Activated T-cell treated with anti-CD3 and anti-CD28 coated beads, Interleukin-2, amount 50 U/mL, for 24 hours (primary cell): ENCODE results near the gene RIMKLB.

Experiments used
- DNase-seq: peaks from one replicate; pipeline ENCODE4 v3.0.0-alpha.2; 2020
- H3K27ac Mint-ChIP-seq: 2 replicates; pipeline ENCODE4 v1.8.0; 2020; ENCODE audit warnings: mild to moderate bottlenecking, mixed read lengths
- H3K27me3 Mint-ChIP-seq: 2 replicates; pipeline ENCODE4 v1.8.0; 2020; ENCODE audit warnings: mixed read lengths
- H3K36me3 Mint-ChIP-seq: 2 replicates; pipeline ENCODE4 v1.8.0; 2020; ENCODE audit warnings: low read depth, mixed read lengths
- H3K4me1 Mint-ChIP-seq: 2 replicates; pipeline ENCODE4 v1.8.0; 2020; ENCODE audit warnings: low read depth, mixed read lengths
- H3K4me3 Mint-ChIP-seq: 2 replicates; pipeline ENCODE4 v1.8.0; 2020; ENCODE audit warnings: mild to moderate bottlenecking, moderate library complexity, mixed read lengths
- H3K9me3 Mint-ChIP-seq: 2 replicates; pipeline ENCODE4 v1.8.0; 2020; ENCODE audit warnings: mixed read lengths

RIMKLB gene, protein sequence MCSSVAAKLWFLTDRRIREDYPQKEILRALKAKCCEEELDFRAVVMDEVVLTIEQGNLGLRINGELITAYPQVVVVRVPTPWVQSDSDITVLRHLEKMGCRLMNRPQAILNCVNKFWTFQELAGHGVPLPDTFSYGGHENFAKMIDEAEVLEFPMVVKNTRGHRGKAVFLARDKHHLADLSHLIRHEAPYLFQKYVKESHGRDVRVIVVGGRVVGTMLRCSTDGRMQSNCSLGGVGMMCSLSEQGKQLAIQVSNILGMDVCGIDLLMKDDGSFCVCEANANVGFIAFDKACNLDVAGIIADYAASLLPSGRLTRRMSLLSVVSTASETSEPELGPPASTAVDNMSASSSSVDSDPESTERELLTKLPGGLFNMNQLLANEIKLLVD

DNA sequence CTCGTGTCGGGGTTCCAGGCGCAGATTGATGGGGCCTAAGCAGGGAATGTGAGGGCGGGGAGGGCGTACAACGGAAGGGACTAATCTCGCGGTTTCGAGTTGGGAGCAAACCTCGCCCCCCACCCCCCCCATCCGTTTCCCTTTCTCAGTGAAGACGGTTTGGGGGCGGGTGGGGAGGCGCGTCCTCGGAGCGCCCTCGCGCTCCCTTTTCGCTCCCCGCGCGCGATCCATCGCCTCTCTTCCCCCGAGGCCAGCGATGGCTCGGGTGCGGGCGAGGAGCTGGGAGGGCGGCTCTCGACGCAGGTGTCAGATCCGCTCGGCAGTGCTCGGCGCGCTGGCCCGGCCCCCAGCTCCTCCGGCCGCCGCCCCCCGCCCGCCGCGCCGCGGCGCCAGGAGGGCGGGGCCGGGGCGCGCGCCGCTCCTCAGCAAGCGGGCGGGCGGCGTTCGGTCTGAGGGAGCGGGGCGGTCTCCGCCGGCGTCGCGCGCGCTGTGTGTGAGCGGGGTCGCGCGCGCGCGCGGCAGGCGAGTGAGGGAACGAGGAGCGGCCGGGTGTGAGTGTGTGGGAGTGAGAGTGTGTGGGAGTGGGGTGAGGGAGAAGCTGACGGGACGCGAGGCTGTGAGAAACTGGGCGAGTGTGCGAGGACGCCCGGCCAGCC lies at the start of gene RIMKLB:
RIMKLB (plus strand) TSS at position 516 of the 656 bp plus-strand sequence. CDS start 15,876 bp downstream, outside the sequence.
- Mint-ChIP-seq H3K9me3 (no peaks in the 10 kb centered on the region), H3K4me3 (peak within 1 kb of the TSS; percentile 87), H3K27me3 (peaks cover 3% of the 10 kb centered on the region), H3K4me1 (peaks cover 27% of the 10 kb centered on the region), H3K36me3 (no peaks in the 10 kb centered on the region), H3K27ac (peak within 1 kb of the TSS; percentile 88)
- DNase-seq, result peak; percentile 82

DNA sequence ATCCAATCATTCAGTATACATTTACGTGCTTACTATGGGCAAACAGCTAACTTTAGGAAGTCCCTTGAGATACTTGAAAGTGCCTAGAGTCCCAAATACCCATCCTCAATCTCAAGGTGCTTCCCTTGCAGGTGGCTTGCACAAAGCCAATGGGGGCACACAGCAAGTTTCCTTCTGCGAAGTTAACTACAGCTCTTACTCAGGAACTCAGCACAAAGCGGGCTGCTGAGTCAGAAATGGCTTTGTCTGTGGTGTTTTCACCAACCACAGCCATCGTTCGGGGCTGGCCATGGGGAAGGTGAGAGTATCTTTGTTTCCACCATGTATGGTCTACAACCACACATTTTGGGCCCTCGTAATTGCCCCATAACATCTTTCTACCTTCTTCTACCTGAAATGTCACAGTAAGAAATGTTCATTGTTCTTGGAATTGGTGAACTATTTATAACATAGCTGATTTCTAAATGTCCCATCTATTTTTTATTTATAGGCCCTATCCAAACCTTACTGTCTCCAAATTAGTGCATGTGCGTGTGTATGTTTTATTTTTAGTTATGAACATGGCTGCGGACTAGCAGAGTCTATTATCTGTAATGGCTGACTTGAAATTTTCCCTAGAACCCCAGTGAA lies 49.1 kb upstream of the RIMKLB start:
- H3K36me3 Mint-ChIP-seq, result no peaks in the 10 kb centered on the region
- no peak overlapping the region for H3K4me3 Mint-ChIP-seq
- H3K27ac Mint-ChIP-seq, result peak overlapping the region; percentile 45
- DNase-seq, result peak; percentile 74
- H3K9me3 Mint-ChIP-seq, result no peaks in the 10 kb centered on the region
- peaks cover 20% of the 10 kb centered on the region for H3K27me3 Mint-ChIP-seq
- peaks cover 46% of the 10 kb centered on the region for H3K4me1 Mint-ChIP-seq

DNA sequence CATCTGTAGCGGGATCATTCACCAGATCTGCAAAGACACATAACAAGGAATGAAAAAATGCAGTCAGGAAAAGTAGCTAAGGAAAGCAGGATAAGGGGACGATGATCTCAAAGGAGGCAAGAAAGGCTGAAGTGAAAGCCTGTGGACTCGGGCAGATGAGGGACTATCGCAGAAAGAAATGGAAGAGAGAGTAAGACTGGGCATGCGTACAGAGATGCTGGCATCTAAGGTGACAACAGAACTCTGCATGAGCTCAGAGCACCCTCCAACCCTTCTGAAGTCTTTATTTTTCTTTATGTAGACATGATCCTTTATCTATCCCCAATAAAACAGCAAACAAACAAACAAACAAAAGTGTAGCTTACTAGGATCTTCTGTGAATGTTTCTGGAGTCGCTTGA lies 42.4 kb upstream of the RIMKLB start:
- Mint-ChIP-seq H3K27me3 (peaks cover 28% of the 10 kb centered on the region), H3K9me3 (no peaks in the 10 kb centered on the region), H3K4me1 (no peaks in the 10 kb centered on the region), H3K4me3 (no peak overlapping the region), H3K27ac (no peak overlapping the region), H3K36me3 (no peaks in the 10 kb centered on the region)
- no peak for DNase-seq

DNA sequence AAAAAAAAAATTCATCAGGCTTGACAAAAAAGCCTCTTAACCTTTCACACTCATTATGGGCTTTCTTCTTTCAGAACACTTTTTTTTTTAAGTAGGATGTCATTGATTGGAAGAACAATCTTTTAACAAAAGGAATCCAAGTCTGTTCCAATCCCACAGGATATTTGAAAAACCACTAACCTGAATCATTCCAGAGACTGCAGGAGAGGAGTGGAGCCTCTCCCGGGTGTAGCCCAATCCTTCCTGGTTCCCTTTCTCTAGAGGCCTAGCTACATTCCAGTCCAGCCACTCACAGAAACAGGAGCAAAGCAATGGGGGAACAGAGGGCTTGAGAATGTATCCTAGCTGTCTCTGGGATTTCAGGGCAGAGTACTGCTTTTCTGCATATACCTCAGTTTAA lies 39.4 kb upstream of the RIMKLB start:
- no peak overlapping the region for H3K27ac Mint-ChIP-seq
- H3K4me3 Mint-ChIP-seq, result no peak overlapping the region

DNA sequence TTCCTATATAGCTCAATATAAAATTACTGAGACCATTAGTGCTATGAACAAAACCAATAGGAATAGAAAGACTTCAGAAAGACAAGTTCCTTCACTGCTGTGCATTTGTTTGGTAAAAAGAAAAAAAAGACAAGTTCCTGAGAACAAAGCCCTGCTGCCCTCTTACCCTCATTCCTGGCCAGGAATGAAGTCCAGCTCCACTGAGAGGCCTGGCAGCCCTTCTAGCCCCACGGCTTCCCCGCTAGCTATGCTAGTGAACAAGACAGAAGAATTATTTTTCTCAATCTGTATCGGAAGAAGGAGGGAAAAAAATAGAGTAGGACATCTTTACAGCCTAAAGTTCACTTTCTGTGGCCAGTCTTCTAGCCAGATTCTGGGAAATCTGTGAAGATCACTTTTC lies 36.8 kb upstream of the RIMKLB start:
- H3K9me3 Mint-ChIP-seq, result no peaks in the 10 kb centered on the region
- no peaks in the 10 kb centered on the region for H3K4me1 Mint-ChIP-seq
- no peak overlapping the region for H3K4me3 Mint-ChIP-seq
- H3K27me3 Mint-ChIP-seq, result peaks cover 6% of the 10 kb centered on the region
- DNase-seq, result no peak
- H3K36me3 Mint-ChIP-seq, result no peaks in the 10 kb centered on the region
- H3K27ac Mint-ChIP-seq, result no peak overlapping the region

More for the DNA sequence above, 39.4 kb upstream of the RIMKLB start:
- Mint-ChIP-seq H3K27me3 (peaks cover 14% of the 10 kb centered on the region), H3K36me3 (no peaks in the 10 kb centered on the region), H3K9me3 (no peaks in the 10 kb centered on the region), H3K4me1 (no peaks in the 10 kb centered on the region)
- no peak for DNase-seq

DNA sequence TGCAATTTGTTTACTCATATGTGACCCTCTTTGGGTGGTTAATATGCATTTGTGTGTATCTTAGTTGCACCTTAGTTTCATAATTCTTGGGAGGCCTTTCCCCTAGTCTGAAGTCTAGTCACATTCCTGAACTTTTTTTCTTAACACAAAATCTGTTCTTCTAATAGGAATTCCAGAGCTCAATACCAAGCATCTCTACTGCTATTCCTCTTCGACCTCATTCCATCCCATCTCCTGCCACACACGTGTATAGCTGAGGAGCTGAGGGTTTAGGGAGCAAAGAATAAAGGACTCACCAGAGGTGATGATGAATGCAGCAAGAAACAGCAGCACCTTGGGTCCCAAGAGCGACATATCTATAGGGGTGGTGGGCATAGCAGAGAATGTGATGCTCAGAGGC lies 36.0 kb upstream of the RIMKLB start:
- H3K36me3 Mint-ChIP-seq, result no peaks in the 10 kb centered on the region
- peaks cover 6% of the 10 kb centered on the region for H3K27me3 Mint-ChIP-seq

DNA sequence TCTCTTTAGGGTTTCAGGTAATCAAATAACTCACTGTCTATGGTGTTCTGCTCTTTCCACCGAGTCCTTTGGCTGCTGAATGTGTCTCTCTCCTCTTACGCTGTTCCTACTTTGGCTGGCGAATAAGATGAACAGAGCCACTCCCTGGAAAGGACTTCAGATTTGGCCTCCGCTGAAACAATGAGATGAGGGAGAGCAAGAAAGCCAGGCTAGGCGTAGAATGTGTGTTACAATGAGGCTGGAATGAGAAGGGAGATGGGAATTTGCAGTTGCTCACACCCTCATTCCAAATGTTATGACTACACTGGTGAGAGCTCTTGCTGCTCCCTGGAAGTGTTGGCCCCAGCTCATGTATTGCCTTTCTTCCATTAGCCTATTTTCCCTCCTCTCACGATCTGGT lies 35.2 kb upstream of the RIMKLB start, which contains the start of gene MFAP5:
MFAP5 (minus strand) TSS at position 234 of the 400 bp plus-strand sequence. CDS start 722 bp downstream, outside the sequence.
- Mint-ChIP-seq H3K27ac (no peak within 1 kb of the TSS), H3K4me1 (no peaks in the 10 kb centered on the region)
- DNase-seq, result no peak

More for the DNA sequence above, 36.0 kb upstream of the RIMKLB start:
- Mint-ChIP-seq H3K4me3 (no peak overlapping the region), H3K4me1 (no peaks in the 10 kb centered on the region), H3K9me3 (no peaks in the 10 kb centered on the region), H3K27ac (no peak overlapping the region)
- no peak for DNase-seq

DNA sequence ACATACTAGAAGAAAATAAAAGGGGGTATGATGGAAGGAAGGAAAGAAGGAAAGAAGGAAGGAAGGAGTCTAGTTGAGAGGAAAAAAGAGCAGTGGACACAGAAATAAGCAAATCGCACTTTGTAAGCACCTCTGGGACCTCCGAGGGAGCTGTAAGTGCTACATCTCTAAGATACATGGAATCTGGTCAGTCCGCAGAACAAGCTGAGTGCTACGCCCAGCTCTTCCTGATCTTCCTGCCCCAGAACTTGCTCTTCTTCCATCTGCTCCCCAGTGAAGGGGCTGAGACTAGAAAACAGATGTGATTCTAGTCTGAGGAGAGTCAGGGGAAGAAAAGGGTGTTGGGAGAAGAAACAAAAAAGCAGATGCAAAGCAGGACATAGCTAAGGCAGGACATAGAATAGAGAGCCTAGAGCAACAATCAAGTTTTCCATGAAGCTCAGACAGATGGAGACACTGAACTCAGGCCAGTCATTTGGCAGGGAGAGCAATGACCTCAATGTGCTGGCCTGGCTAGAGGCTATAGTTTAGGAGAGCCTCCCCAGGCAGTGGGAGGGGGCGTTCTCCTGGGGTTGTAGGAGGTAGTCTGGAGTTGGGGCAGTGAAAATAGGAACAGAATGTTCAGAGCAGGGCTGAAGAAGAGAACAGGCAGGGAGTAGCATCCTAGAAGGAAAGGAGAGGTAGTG lies 33.4 kb upstream of the RIMKLB start:
- Mint-ChIP-seq H3K27me3 (peaks cover 4% of the 10 kb centered on the region), H3K36me3 (no peaks in the 10 kb centered on the region), H3K4me3 (no peak overlapping the region), H3K4me1 (no peaks in the 10 kb centered on the region), H3K27ac (no peak overlapping the region), H3K9me3 (no peaks in the 10 kb centered on the region)
- no peak for DNase-seq

More for the DNA sequence above, 35.2 kb upstream of the RIMKLB start, which contains the start of gene MFAP5:
- Mint-ChIP-seq H3K36me3 (no peaks in the 10 kb centered on the region), H3K27me3 (peaks cover 6% of the 10 kb centered on the region), H3K4me3 (no peak within 1 kb of the TSS), H3K9me3 (no peaks in the 10 kb centered on the region)

DNA sequence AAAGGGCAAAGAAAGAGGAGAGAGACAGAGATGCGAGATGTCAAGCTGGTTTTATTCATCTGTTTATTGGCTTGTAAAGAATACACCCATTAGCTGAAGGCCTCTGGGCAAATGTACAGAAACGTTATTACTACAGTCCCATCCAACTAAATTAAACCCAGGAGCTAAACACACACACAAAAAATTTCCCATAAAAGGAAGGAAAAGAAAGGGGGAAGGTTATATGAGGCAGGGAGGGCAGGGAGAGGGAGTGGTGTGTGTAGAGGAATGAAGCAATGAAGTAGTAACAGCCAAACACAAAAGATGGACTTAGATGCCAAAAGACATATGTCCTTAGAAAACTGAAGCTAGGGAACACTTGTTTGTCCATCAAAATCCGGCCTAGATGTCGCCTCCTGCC lies 32.0 kb upstream of the RIMKLB start:
- Mint-ChIP-seq H3K4me1 (no peaks in the 10 kb centered on the region), H3K27me3 (peaks cover 4% of the 10 kb centered on the region), H3K27ac (no peak overlapping the region), H3K4me3 (no peak overlapping the region), H3K36me3 (no peaks in the 10 kb centered on the region), H3K9me3 (no peaks in the 10 kb centered on the region)
- no peak for DNase-seq

DNA sequence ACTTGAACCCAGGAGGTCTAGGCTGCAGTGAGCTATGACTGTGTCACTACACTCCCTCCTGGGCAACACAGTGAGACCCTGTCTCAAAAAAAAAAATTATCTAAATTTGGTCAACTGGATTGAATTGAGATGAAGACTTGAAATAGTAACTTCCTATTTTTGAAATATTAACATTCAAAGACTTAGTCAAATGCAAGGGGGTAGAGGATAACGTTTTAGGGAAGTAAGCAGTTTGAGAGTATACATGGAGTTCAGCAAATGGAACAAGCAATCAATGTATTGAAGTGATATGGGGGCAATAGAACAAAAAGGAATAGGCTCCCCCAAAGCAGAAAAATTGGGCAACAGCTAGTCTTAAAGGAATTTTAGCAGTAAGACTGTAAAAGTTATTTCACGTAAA lies 30.5 kb upstream of the RIMKLB start:
- Mint-ChIP-seq H3K27ac (no peak overlapping the region), H3K4me1 (no peaks in the 10 kb centered on the region), H3K9me3 (no peaks in the 10 kb centered on the region), H3K36me3 (no peaks in the 10 kb centered on the region), H3K4me3 (no peak overlapping the region), H3K27me3 (peaks cover 4% of the 10 kb centered on the region)
- DNase-seq, result no peak

DNA sequence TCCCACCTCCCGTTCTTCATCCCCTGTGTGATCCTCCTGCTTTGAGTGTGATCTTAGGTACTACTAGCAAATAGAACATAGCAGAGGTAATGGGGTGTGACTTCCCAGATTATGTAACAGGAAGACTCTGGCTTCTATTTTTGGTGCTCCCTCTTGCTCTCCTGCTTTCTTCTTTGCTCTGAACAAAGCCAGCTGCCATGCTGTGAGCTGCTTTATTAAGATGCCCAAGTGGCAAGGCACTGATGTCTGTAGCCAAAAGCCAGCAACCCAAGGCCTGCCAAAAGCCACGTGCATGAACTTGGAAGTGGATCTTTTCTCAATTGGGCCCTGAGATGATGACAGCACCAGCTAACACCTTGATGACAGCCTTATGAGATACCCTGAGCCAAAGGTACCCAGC lies 29.4 kb upstream of the RIMKLB start:
- no peaks in the 10 kb centered on the region for H3K36me3 Mint-ChIP-seq

DNA sequence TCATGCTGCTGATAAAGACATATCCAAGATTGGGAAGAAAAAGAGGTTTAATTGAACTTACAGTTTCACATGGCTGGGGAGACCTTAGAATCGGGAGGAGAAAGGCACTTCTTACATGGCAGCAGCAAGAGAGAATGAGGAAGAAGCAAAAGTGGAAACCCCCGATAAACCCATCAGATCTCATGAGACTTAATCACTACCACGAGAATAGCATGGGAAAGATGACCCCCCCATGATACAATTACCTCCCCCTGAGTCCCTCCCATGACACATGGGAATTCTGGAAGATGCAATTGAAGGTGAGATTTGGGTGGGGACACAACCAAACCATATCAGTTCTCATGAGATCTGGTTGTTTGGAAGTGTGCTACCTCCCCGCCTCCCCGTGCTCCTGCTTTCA lies 25.4 kb upstream of the RIMKLB start:
- Mint-ChIP-seq H3K9me3 (no peaks in the 10 kb centered on the region), H3K4me3 (no peak overlapping the region), H3K27ac (no peak overlapping the region), H3K4me1 (peaks cover 10% of the 10 kb centered on the region), H3K27me3 (no peaks in the 10 kb centered on the region), H3K36me3 (no peaks in the 10 kb centered on the region)
- no peak for DNase-seq

More for the DNA sequence above, 29.4 kb upstream of the RIMKLB start:
- Mint-ChIP-seq H3K4me1 (no peaks in the 10 kb centered on the region), H3K4me3 (no peak overlapping the region), H3K9me3 (no peaks in the 10 kb centered on the region), H3K27ac (no peak overlapping the region), H3K27me3 (peaks cover 4% of the 10 kb centered on the region)
- DNase-seq, result no peak

DNA sequence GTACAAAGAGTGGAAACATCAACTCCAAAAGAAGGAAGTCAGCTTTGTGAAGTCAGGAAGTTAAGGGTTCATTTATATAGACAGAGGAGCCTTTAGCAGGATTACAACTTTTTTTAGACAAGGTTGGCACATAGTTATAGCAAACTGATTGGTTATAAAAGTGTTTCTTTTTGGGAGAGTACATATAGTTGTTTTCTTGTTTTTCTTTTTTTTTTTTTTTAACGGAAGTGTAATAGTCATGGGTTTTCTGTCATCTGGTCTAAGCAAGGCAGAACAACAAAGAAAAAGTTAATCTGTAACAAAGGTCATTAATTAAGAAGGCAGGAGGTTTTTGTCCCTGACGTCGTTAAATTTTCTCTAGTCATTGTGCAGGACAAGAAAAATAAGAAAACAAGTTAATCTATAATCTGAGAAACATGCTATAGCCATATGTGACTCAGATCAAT lies 22.2 kb upstream of the RIMKLB start:
- H3K27ac Mint-ChIP-seq, result no peak overlapping the region
- H3K27me3 Mint-ChIP-seq, result no peaks in the 10 kb centered on the region
- H3K36me3 Mint-ChIP-seq, result no peaks in the 10 kb centered on the region
- no peak for DNase-seq
- peaks cover 10% of the 10 kb centered on the region for H3K4me1 Mint-ChIP-seq
- H3K9me3 Mint-ChIP-seq, result no peaks in the 10 kb centered on the region
- H3K4me3 Mint-ChIP-seq, result no peak overlapping the region

DNA sequence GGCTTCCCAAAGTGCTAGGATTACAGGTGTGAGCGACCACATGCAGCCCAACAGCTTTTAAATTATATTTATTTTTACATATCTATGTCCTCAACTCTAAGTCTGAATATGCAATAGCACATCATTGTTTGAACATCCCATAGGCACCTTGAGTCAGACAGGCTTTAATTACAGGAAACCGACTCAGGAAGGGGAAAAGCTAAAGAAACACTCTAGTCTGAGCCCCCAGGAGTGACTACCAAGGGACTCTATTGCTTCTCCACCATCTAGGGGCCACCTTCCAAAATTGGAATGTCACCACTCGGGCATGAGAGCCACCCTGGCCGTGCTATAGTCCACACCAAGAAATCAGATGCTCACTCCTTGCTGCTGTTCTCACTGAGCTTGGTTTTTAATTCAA lies 21.1 kb upstream of the RIMKLB start:
- H3K4me3 Mint-ChIP-seq, result no peak overlapping the region
- no peak for DNase-seq
- H3K36me3 Mint-ChIP-seq, result no peaks in the 10 kb centered on the region
- no peaks in the 10 kb centered on the region for H3K27me3 Mint-ChIP-seq
- H3K9me3 Mint-ChIP-seq, result no peaks in the 10 kb centered on the region
- H3K4me1 Mint-ChIP-seq, result peaks cover 10% of the 10 kb centered on the region
- no peak overlapping the region for H3K27ac Mint-ChIP-seq
